Anterior cingulate cortex (tissue), 58 donors: ENCODE data around the gene NCLN.
"Not testable (repeated sequence)": the region's sequence is repeated elsewhere in the genome, so short reads cannot be mapped to it uniquely, and the experiment has no call there.

Experiments used
- DNase-seq, 58 donors: peaks; one replicate each; lab custom pipeline; 2025; lab: John Stamatoyannopoulos, UW

The NCLN gene

GRCh38 chr19:3153286-3154230 is 32.2 kb upstream of the NCLN start:
- no peak for DNase-seq

- not testable (repeated sequence) for DNase-seq
Observed at GRCh38 chr19:3154447-3154846, 31.3 kb upstream of the NCLN start.

GRCh38 chr19:3154957-3155736 is 30.6 kb upstream of the NCLN start:
- no peak for DNase-seq

- no peak for DNase-seq
Observed at GRCh38 chr19:3157096-3157845, 28.5 kb upstream of the NCLN start.

GRCh38 chr19:3159565-3159964 is 26.2 kb upstream of the NCLN start:
- DNase-seq, result no peak

GRCh38 chr19:3160219-3160618 is 25.5 kb upstream of the NCLN start:
- DNase-seq, result no peak

- no peak for DNase-seq
Observed at GRCh38 chr19:3161453-3161852, 24.3 kb upstream of the NCLN start.

- DNase-seq, result no peak
Observed at GRCh38 chr19:3162418-3163229, 23.1 kb upstream of the NCLN start.

- DNase-seq, result peak in 41 of 58 donors; percentile 3 to 67 (median 25)
Observed at GRCh38 chr19:3163230-3163886, 22.4 kb upstream of the NCLN start.

- no peak for DNase-seq
Observed at GRCh38 chr19:3163943-3164342, 21.8 kb upstream of the NCLN start.

GRCh38 chr19:3167533-3168272 is 18.0 kb upstream of the NCLN start:
- DNase-seq, result no peak

- DNase-seq, result no peak
Observed at GRCh38 chr19:3171894-3172672, 13.6 kb upstream of the NCLN start.

- not testable (repeated sequence) for DNase-seq
Observed at GRCh38 chr19:3172673-3173000, 13.1 kb upstream of the NCLN start.

- no peak for DNase-seq
Observed at GRCh38 chr19:3175781-3176714, 9.7 kb upstream of the NCLN start.

- no peak for DNase-seq
Observed at GRCh38 chr19:3176715-3177501, 8.8 kb upstream of the NCLN start.

- DNase-seq, result no peak
Observed at GRCh38 chr19:3178377-3178972, 7.3 kb upstream of the NCLN start, which contains the start of gene S1PR4. TSS of gene S1PR4 (plus strand) at chr19:3178769. CDS start at chr19:3178793, 24 bp downstream.
